GM18873 (cell line): ENCODE measurements around the gene CFD.
"Not testable (repeated sequence)": the region's sequence is repeated elsewhere in the genome, so short reads cannot be mapped to it uniquely, and the experiment has no call there.

ENCODE experiments used
- ATAC-seq: cut with Tn5 transposase; IDR thresholded peaks from one replicate; pipeline ENCODE4 v1.9.1; 2021; ENCODE audit warnings: mild to moderate bottlenecking, moderate library complexity, moderate number of reproducible peaks; ENCODE audit not compliant: unreplicated experiment, low FRiP score

Gene CFD

DNA sequence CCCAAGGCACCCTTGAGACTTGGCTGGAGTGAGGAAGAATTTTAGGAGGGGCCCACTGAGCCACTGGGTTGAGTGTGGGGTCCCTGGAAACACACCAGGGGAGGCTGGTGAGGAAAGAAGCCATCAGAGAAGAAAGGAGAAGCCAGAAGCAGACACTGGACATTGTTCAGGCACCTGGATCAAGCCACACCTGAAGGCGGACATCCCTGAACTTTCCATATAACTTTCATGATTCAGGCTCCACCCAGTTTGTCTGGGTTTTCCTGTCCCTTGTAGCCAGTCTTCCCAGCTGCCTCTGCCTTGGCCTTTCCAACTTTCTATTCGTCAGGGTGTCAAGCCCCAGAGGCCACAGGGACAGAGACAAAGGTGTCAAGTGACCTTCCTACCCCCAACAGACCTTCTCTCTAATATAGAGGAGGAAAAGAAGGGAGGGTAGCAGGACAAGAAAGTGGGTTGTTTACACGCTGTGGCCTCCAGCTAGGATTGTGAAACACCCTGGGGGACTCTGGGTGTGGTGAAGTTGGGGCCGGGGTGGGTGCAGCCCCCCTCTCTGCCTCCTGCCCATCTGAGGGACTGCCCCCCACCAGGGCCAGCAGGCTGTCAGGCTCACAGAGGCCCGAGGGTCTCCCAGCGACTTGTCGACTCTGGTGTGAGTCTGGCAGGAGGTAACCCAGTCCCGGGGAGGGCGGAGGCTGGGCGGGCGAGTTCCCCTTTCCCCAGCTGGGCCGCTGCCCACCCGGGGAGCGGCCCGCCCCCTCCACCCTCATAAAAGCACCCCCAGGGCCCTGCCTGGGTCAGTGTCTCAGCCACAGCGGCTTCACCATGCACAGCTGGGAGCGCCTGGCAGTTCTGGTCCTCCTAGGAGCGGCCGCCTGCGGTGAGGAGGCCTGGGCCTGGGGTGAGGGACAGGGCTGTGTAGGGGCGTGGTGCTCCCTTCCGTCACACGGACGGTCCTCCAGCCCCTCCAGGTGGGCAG, at the start of gene CFD:
Gene CFD (plus strand): TSS at position 797 of the 976 bp plus-strand sequence. CDS start 26 bp downstream, at position 823.
- ATAC-seq, result no peak

DNA sequence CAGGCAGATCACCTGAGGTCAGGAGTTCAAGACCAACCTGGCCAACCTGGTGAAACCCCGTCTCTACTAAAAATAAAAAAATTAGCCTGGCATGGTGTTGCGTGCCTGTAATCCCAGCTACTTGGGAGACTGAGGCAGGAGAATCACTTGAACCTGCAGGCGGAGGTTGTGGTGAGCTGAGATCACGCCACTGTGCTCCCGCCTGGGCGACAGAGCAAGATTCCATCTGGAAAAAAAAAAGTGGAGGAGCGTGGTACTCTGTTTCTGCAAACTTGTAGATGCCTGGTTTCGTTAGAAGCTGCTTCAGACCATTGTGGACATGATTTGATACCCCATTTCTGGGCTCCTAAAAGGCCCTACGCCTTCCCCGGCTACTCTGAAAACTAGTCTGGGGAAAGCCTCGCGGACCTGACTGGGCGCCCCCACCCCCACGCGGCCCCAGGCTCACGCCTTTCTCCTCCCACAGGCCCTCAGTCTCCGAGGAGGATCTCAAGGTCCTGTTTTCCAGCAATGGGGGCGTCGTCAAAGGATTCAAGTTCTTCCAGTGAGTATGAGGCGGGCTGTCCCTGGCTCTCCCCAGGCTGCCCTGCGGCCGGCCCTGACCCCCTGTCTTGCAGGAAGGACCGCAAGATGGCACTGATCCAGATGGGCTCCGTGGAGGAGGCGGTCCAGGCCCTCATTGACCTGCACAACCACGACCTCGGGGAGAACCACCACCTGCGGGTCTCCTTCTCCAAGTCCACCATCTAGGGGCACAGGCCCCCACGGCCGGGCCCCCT, 49.2 kb upstream of the CFD start:
- no peak for ATAC-seq

- no peak for ATAC-seq
Observed at GRCh38 chr19:810883-811489, 48.5 kb upstream of the CFD start.

GRCh38 chr19:811506-812048, 47.9 kb upstream of the CFD start:
- ATAC-seq, result no peak

- no peak for ATAC-seq
Observed at GRCh38 chr19:812049-812746, 47.3 kb upstream of the CFD start.

DNA sequence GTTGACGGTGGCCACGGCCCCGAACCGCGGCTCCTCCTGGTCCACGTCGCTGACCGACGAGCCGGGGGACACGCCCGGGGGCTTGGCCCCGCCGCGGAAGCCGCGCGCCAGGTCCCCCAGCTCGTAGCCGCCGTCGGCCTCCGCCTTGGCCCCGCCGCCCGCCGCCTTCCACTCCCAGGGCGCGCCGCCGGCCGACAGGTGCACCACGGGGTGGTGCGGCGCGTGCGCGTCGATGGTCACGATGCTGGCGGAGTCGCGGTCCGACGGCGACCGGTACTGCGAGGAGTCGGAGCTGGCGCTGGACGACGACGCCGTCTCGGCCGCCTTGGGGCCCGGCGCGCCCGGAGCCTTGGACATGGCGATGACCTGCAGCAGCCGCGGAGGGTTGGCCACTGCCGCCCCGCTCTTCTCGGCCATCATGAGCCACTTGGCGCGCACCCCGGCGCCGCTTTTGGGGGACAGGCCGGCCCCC, 46.7 kb upstream of the CFD start:
- no peak for ATAC-seq

DNA sequence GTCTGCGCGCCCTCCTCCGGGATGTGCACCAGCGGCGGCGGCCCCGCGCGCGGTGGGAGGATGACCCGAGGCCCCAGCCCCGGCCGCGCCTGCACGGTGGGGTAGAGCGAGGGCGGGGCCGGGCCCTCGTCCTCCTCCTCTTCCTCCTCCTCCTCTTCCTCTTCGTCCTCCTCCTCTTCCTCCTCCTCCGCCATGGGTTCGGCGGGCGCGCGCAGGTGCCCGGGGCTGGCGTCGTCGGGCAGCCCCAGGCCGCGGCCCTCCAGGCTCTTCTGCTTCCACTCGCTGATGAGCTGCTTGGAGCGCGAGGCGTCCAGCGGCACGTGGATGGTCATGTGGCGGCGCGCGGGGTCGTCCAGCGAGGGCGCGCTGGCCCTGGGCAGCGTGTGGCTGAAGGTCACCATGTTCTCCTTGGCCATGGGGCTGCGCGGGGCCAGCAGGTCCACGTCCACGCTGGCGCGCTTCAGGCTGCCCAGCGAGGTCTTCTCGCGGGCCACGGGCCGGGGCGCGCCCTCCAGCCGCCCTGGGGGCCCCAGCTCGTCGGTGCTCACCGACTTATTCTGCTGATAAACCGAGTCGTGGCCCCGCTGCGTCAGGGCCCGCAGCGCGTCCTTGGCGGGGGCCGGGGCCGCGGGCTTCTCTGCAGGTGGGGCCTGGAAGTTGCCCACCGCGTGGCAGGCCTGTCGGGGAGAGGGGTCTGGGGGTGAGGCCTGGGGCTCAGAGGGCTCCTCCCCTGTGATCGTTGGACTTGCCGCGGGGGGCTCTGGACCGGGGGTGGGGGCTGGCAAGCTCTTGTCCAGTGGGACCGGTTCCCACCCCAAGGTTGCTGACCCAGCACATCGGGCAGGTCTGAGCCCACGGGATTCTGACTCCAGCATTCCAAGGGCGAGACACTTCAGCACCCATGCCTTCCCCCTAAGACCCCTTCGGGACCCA, 46.0 kb upstream of the CFD start:
- no peak for ATAC-seq

GRCh38 chr19:814152-815078, 45.0 kb upstream of the CFD start:
- ATAC-seq, result no peak

DNA sequence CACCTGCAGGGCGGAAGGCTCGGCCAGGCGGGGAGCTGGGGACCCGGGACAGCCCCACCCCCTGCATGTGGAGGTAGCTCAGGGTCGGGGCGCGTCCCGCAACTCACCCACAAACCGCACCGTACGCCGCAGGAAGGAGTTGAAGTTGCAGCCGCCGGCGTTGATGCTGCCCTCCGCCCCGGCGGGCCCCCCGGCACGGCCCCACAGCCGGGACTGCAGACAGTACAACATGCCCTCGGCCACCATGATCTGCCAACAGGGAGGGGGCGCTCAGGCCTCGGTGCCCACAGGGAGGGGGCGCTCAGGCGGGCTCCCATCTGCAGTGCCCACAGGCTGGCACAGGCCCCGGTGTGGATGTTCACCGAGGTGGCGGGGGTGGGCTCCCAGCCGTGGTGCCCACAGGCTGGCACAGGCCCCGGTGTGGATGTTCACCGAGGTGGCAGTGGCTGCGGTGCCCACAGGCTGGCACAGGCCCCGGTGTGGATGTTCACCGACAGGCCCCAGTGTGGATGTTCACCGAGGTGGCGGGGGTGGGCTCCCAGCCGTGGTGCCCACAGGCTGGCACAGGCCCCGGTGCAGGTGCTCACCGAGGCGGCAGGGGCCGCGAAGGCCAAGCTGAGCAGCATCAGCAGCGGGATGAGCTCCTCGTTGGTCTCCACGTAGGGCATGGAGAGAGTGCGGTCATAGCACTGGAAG, 44.2 kb upstream of the CFD start:
- no peak for ATAC-seq

- no peak for ATAC-seq
Observed at GRCh38 chr19:815775-816499, 43.5 kb upstream of the CFD start.

DNA sequence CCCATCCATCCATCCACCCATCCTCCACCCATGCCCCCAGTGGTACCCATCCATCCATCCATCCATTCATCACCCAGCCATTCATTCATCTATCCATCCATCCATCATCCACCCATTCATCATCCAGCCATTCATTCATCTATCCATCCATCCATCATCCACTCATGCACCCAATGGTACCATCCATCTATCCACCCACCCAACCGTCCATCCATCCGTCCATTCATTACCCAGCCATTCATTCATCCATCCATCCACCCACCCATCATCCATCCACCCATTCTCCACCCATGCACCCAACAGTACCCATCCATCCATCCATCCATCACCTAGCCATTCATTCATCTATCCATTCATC, 43.0 kb upstream of the CFD start:
- no peak for ATAC-seq

- ATAC-seq, result not testable (repeated sequence)
Observed at GRCh38 chr19:820212-820611, 39.3 kb upstream of the CFD start.

GRCh38 chr19:821231-821824, 38.1 kb upstream of the CFD start:
- no peak for ATAC-seq

DNA sequence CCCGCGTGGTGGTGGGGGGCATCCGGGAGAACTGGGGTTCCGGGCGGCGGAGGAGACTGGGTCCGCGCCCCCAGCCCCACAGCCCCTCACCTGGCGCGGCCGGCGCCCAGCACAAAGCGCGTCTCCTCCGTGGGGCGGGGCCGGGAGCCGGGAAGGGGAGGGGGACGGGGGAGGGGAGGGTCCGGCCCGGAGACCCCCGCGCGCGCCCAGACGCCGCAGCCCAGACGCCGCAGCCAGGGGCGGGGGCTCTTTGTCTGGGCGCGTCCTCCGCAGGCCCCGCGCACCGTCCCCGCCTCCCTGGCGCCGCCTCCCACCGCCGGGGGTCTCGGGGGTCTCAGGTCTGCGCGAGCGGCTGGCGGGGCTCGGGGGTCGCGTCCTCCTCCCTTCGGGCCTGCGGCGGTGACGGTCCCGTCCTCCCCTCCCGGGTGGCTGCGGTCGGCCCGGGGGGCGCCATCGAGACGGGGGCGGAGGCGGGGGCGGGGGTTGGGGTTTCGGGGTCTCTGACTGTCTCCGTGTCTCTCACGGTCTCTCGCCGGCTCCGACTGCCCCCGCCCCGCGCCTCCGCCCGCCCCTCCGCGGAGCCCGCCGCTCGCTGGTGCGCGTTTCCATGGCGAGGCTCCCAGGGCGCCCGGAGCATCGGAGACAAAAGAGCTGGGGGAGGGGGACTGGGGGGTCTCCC, 37.5 kb upstream of the CFD start, which contains the start of gene PLPPR3:
Gene PLPPR3 (minus strand): TSS at position 131 of the 679 bp plus-strand sequence. CDS start 396 bp downstream, outside the sequence.
- no peak for ATAC-seq

DNA sequence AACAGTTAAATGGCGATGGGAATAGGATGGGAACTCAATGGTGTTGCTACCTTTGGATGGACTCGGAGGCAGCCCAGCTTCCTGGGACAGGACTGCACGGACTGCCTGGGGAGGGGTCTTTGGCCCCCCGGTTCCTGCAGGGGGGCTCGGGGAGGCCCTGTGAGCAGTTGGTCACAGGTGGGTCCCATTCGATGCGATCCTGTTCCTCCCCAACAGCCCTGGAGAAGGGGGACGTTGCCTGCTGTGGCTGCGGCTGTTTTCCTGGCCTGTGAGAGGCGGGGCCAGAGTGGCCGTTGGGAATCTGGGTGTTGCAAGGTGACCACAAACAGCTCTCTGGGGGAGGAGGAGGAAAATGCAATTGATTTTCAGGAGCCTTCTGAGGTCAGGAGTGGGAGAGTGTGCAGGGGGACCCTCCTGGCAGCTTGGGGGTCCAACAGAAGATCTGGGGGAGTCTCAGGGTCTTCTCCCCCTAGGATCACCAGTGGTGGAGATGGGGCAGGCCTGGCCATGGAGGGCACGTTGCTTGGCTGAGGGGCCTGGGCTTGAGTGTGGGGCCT, 35.8 kb upstream of the CFD start:
- no peak for ATAC-seq
